ENCODE data around the gene SLC24A3.

The SLC24A3 gene

GRCh38 chr20:19268426-19268825 is 56.0 kb downstream of the SLC24A3 start:
- no peak for TF ChIP-seq CTCF (IDR thresholded peaks at IDR 0.05; ENCODE audit: low read length, missing control alignments)
- DNase-seq (ENCODE audit: low read depth) = no peak
- H3K4me3 ChIP-seq (replicated peaks; ENCODE audit: low read depth, low read length) = no peak overlapping the region

GRCh38 chr20:19269737-19270340 is 57.4 kb downstream of the SLC24A3 start:
- no peak for DNase-seq (ENCODE audit: low read depth)
- no peak overlapping the region for H3K4me3 ChIP-seq (replicated peaks; ENCODE audit: low read depth, low read length)
- TF ChIP-seq CTCF (IDR thresholded peaks at IDR 0.05; ENCODE audit: low read length, missing control alignments) = no peak

GRCh38 chr20:19271879-19272651 is 59.6 kb downstream of the SLC24A3 start:
- no peak for TF ChIP-seq CTCF (IDR thresholded peaks at IDR 0.05; ENCODE audit: low read length, missing control alignments)
- no peak for DNase-seq (ENCODE audit: low read depth)

GRCh38 chr20:19272976-19273654 is 60.7 kb downstream of the SLC24A3 start:
- TF ChIP-seq CTCF (IDR thresholded peaks at IDR 0.05; ENCODE audit: low read length, missing control alignments) = no peak
- H3K4me3 ChIP-seq (replicated peaks; ENCODE audit: low read depth, low read length) = no peak overlapping the region
- DNase-seq (ENCODE audit: low read depth) = no peak

More at GRCh38 chr20:19271879-19272651, 59.6 kb downstream of the SLC24A3 start:
- H3K4me3 ChIP-seq (replicated peaks; ENCODE audit: low read depth, low read length) = no peak overlapping the region

GRCh38 chr20:19274001-19274400 is 61.6 kb downstream of the SLC24A3 start:
- no peak for DNase-seq (ENCODE audit: low read depth)
- no peak for TF ChIP-seq CTCF (IDR thresholded peaks at IDR 0.05; ENCODE audit: low read length, missing control alignments)
- H3K4me3 ChIP-seq (replicated peaks; ENCODE audit: low read depth, low read length) = no peak overlapping the region

- no peak for TF ChIP-seq CTCF (IDR thresholded peaks at IDR 0.05; ENCODE audit: low read length, missing control alignments)
- no peak for DNase-seq (ENCODE audit: low read depth)
- H3K4me3 ChIP-seq (replicated peaks; ENCODE audit: low read depth, low read length) = no peak overlapping the region
These were observed 62.1 kb downstream of the SLC24A3 start for GRCh38 chr20:19274412-19275015.

Measured in fibroblast of pulmonary artery (primary cell).